Stimulated activated CD8-positive, alpha-beta memory T cell treated with anti-CD3 and anti-CD28 coated beads, Interleukin-4, amount 100 ng/mL, for 24 hours (primary cell): ENCODE data around the gene THSD4.

Experiments used
- DNase-seq: peaks from one replicate; pipeline ENCODE4 v3.0.0-alpha.2; 2020; ENCODE audit warnings: low read depth

Gene THSD4

GRCh38 chr15:71225851-71226250, 110.6 kb downstream of the THSD4 start:
- DNase-seq = no peak

- DNase-seq = no peak
Observed at GRCh38 chr15:71226536-71227455, 111.5 kb downstream of the THSD4 start.

GRCh38 chr15:71228403-71228802, 113.1 kb downstream of the THSD4 start:
- DNase-seq = no peak

DNA sequence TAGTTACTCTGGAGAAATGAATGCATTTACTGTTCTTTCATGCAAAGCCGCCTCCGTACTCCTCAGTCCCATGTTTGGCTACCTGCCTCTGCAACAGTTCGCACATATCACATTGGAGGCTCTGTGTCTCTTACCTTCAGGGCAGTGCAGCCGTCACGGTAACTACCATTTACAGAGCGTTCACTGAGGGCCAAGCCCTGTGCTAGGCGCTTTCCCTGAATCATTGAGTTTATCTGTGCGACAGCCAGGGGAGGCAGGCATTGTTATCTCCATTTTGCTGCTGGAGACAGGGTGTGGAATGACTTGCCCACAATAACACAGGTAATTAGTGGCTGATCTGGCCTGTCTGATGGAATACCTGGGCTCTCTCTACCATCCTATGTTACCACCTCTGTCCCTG, 115.0 kb downstream of the THSD4 start:
- no peak for DNase-seq

DNA sequence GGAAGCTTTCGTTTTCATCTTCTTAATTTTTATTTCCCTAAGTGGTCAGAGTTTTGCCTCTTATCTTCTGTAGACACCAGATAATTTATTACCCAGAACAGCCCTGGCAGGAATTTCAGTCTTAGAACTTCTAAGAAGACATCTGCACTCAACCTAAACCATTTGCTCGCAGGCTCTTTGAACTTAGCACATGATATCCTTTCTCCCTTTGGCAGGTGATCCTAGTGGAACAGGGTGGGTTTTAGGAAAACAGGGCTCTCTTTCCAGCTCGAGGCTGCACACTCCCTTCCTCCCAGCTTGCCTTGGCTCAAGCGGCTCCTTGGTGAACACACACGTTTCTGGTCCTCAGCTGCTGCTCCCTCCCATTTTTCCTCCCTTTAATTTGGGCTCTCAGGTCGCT, 116.5 kb downstream of the THSD4 start:
- DNase-seq = no peak

GRCh38 chr15:71232411-71232810, 117.1 kb downstream of the THSD4 start:
- DNase-seq = no peak

GRCh38 chr15:71237456-71238188, 122.4 kb downstream of the THSD4 start:
- DNase-seq = no peak

GRCh38 chr15:71238926-71239325, 123.7 kb downstream of the THSD4 start:
- no peak for DNase-seq

DNA sequence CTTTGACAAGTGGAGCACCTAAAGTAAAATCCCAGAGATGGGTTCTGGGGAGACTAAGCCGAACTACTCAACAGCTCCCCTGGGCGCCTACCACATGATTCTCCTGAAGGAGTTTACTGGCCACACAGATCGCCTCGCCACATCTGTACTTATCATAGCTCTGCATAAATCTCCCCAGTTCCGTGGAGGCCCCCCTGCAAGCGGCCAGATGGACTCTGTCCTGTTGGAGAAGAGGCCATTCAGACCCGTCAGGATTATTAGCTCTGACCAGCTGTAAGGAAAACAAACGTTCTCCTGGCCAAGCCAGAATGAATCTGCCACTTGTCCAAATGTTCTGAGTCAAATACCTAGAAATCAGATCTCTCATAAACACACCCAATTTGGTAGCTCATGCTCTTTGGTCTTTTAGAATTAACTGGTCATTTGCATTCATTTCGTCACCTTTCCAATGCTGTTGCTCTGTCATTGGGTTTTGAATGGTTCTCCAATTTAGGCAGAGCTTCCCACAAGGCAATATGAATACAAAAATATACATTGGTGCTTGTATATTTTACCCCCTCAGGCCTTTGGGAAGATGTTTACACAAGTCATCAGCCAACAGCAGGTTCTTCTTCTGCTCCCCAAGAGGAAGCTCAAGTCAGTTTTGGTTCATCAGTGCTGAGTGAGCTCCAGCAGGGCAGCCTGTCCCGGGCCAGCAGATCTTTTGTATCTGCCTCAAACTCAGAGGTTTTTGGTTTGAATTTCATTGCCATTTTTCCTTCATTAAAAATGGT, 124.5 kb downstream of the THSD4 start:
- no peak for DNase-seq

GRCh38 chr15:71242292-71242691, 127.0 kb downstream of the THSD4 start:
- DNase-seq = no peak

GRCh38 chr15:71244250-71244649, 129.0 kb downstream of the THSD4 start:
- no peak for DNase-seq

- DNase-seq = no peak
Observed at GRCh38 chr15:71245588-71245987, 130.3 kb downstream of the THSD4 start.

DNA sequence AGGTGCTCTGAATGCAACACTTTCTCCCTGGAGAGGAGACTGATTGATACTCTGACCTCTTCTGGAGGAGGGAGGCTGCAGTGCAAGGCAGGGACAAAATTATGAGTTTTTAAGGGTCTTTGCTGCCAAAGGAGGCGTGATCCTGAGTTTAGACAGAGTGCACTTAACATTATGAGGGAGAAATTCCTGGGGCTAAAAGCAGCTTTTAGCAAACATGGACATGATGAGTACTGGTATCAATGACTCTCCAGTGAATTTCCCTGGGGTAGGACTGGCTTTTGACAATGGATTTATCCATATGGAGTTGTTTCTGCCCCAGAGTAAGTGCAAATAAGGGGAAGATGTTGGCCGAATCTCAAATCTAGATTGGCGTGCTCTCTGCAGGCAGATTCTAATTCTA, 133.1 kb downstream of the THSD4 start:
- DNase-seq = no peak

DNA sequence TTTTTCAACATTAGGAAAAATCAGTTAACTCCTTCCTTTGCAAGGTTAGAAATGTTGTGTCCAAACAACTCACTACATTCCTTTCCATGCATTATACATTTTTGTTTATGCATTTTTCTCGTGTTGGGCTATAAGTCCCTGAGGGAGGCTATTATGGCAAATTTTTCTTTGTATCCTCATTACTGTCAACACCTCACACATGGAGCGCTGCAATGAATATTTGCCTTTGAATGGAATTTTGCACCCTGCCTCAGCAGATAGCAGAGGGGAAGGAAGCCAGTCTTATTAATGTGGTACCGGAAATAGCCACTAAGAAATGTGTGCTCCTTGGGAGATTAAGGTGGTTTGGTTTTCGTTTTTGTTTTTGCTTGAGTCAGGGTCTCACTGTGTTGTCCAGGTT, 134.7 kb downstream of the THSD4 start:
- no peak for DNase-seq

GRCh38 chr15:71250936-71251583, 135.8 kb downstream of the THSD4 start:
- no peak for DNase-seq

- DNase-seq = no peak
Observed at GRCh38 chr15:71251584-71252043, 136.3 kb downstream of the THSD4 start.

- DNase-seq = no peak
Observed at GRCh38 chr15:71252044-71252739, 136.9 kb downstream of the THSD4 start.

GRCh38 chr15:71252740-71253047, 137.4 kb downstream of the THSD4 start:
- no peak for DNase-seq

DNA sequence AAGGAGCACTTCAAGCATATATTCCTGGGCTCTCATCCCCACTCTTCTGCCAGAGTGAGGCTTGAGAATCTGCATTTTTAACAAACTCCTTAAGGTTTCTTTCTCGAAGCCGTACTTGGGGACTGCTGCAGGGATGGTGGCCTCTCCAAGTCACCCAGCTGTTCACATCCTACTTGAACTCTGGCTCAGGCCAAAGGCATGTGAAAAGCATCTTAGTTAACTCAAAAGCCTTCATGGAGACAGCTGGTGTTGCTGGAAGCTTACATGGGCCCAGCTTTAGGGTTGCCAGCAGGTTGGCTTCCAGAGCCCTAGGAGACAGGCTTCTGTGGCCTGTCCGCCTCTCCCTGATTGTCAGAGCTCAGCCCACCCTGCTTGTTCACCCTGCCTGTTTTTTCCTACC, 139.2 kb downstream of the THSD4 start:
- DNase-seq = no peak

DNA sequence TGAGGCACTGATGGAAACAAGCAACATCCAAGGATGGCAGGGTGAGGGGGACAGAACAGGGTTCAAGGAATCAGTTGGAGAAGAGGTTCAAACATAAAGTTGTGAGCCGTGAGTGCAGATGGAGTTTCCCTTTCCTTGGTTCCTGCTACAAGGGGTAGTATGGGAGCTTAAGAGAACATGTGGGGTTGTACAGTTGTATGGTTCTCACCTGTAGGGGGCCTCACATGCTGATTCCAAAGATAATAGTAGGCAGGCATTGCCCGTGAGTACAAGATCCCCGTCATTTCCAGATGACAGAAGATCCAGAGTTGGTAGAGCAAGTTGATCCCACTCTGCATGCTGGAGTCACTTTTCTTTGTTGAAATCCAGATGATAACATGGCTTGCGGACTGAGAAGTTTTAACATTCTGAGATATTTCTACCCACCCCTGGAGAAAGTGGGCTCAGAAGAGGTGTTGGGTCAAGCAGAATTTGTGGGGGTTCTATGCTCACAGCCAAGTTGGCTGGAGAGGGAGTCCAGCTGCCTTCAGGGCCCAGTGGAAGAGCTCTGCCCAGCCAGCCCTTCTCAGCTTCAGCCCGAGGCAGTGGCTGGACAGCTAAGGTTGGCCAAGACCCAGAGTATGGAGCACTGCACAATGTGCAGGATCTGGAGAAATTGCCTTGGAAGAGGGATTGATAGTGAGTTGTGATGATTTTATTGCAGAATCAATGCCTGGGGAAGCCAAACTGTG, 141.8 kb downstream of the THSD4 start:
- DNase-seq = no peak

DNA sequence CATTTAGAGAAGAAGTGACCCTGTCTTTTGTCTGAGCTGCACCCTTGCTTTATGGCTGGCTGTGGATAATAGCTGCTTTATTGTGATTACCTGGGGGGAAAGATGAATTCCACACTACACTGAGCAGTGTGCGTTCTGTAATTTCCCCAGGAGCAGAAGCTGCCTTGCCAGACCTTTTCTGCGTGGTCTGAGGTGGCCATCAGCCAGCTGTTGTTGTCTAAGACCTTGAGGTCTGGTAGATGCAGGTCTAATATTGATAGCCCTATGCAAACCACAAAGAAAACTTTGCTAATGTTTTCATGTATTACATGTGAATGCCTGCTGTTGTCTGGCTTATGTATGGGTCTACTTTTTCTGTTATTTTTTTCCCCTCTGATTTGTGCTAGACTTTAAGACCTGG, 144.6 kb downstream of the THSD4 start:
- no peak for DNase-seq
